Coronary artery (tissue), 2 donors: ENCODE results near the gene MRPS2.

Experiments
- DNase-seq: peaks from one replicate; pipeline ENCODE4 v3.0.0-alpha.2; 2017; ENCODE audit warnings: low spot score
- H3K27ac ChIP-seq, 2 donors: fragments of 200-600 bp; sonication (generic); one replicate each; pipeline ENCODE4 v1.5.1; 2016 to 2019
- H3K4me3 ChIP-seq: fragments of 200-600 bp; sonication (generic); 2 replicates; pipeline ENCODE4 v1.5.1; 2016; ENCODE audit warnings: mild to moderate bottlenecking, moderate library complexity
- CTCF ChIP-seq: fragments of 200-600 bp; sonication (generic); IDR thresholded peaks from one replicate; pipeline ENCODE4 v1.5.1; 2019; ENCODE audit warnings: antibody characterized with exemption

Gene MRPS2

GRCh38 chr9:135506327-135507103, 6.0 kb downstream of the MRPS2 start:
- H3K4me3 ChIP-seq: no peak overlapping the region
- peak; percentile 59 for DNase-seq
- H3K27ac ChIP-seq: no peak overlapping the region
- TF ChIP-seq CTCF: no peak

GRCh38 chr9:135507104-135508035, 6.9 kb downstream of the MRPS2 start:
- Histone ChIP-seq H3K4me3 (no peak overlapping the region), H3K27ac (no peak overlapping the region)
- no peak for TF ChIP-seq CTCF
- peak; percentile 61 for DNase-seq

GRCh38 chr9:135508211-135508820, 7.8 kb downstream of the MRPS2 start:
- no peak for TF ChIP-seq CTCF
- Histone ChIP-seq H3K4me3 (no peak overlapping the region), H3K27ac (no peak overlapping the region)
- DNase-seq: peak; percentile 62

- H3K4me3 ChIP-seq: no peak overlapping the region
- no peak overlapping the region for H3K27ac ChIP-seq
- TF ChIP-seq CTCF: no peak
- no peak for DNase-seq
Measured at GRCh38 chr9:135509458-135509857, 9.0 kb downstream of the MRPS2 start.

GRCh38 chr9:135512241-135512603, 11.7 kb downstream of the MRPS2 start:
- no peak overlapping the region for H3K4me3 ChIP-seq
- peak; percentile 19 for DNase-seq
- no peak overlapping the region for H3K27ac ChIP-seq
- no peak for TF ChIP-seq CTCF

GRCh38 chr9:135512904-135513303, 12.4 kb downstream of the MRPS2 start:
- peak; percentile 50 for DNase-seq
- no peak overlapping the region for H3K27ac ChIP-seq
- no peak for TF ChIP-seq CTCF
- H3K4me3 ChIP-seq: no peak overlapping the region
